K562 (cell line): ENCODE measurements around the gene BAIAP3.
A peak's percentile ranks its signal among the peaks of the same experiment; 100 is the strongest.

Experiments
- CEBPB ChIP-seq: fragments of 450-650 bp; IDR thresholded peaks from 2 replicates; pipeline ENCODE4 v1.6.1; 2016; ENCODE audit warnings: missing genetic modification characterization, missing compliant biosample characterization
- CSDE1 ChIP-seq, 2 experiments: fragments of 450-650 bp; IDR thresholded peaks; 2 replicates each; pipeline ENCODE4 v1.6.1; 2016; ENCODE audit warnings: mild to moderate bottlenecking in 1 of 2
- JUNB ChIP-seq: fragments of 450-650 bp; formaldehyde crosslinking; conservative IDR thresholded peaks from 2 replicates; pipeline ENCODE4 v1.4.0; 2020; ENCODE audit warnings: mild to moderate bottlenecking
- KDM1A ChIP-seq, 2 experiments: fragments of 450-650 bp; IDR thresholded peaks; 2 replicates each; pipeline ENCODE4 v1.6.1; 2016; ENCODE audit warnings: mild to moderate bottlenecking in 2 of 2
- LEF1 ChIP-seq: fragments of 450-650 bp; IDR thresholded peaks from 2 replicates; pipeline ENCODE4 v1.6.1; 2016; ENCODE audit warnings: mild to moderate bottlenecking
- MAFF ChIP-seq: IDR thresholded peaks from 2 replicates; pipeline ENCODE4 v1.6.1; 2012; ENCODE audit warnings: low read length, improper control_type of control experiment
- NR4A1 ChIP-seq, 2 experiments: fragments of 250-450 bp in 1 of 2; fragments of 450-650 bp in 1 of 2; sonication (Bioruptor Pico) in 1 of 2; IDR thresholded peaks; 2 replicates each; pipeline versions ENCODE4 v1.4.0 to v1.6.1; 2016 to 2020; ENCODE audit warnings: mild to moderate bottlenecking in 2 of 2, missing compliant biosample characterization in 1 of 2, missing genetic modification characterization in 1 of 2, moderate library complexity in 1 of 2
- POLR2A ChIP-seq: fragments of 450-650 bp; conservative IDR thresholded peaks from 2 replicates; pipeline ENCODE4 v1.6.1; 2016
- RAD51 ChIP-seq: fragments of 450-650 bp; IDR thresholded peaks from 2 replicates; pipeline ENCODE4 v1.7.1; 2016; ENCODE audit warnings: low read depth, mild to moderate bottlenecking, borderline replicate concordance
- TAL1 ChIP-seq: fragments of 450-650 bp; IDR thresholded peaks from 2 replicates; pipeline ENCODE4 v1.6.1; 2016; ENCODE audit warnings: mild to moderate bottlenecking
- TOE1 ChIP-seq, 2 experiments: fragments of 450-650 bp in 1 of 2; sonication (generic) in 1 of 2; formaldehyde crosslinking in 1 of 2; IDR thresholded peaks; 2 replicates each; pipeline versions ENCODE4 v1.7.1 to v1.8.0; 2016 to 2022; ENCODE audit warnings: borderline replicate concordance in 2 of 2, mild to moderate bottlenecking in 2 of 2, antibody characterized with exemption in 1 of 2, inconsistent platforms in 1 of 2, low read depth in 1 of 2, missing genetic modification reagents in 1 of 2, moderate library complexity in 1 of 2
- ZNF140 ChIP-seq: fragments of 250-450 bp; sonication (Bioruptor Pico); IDR thresholded peaks from 2 replicates; pipeline ENCODE4 v1.8.0; 2021; ENCODE audit warnings: moderate library complexity, mild to moderate bottlenecking, inconsistent platforms
- TF ChIP-seq, protein P1 (sequence below), 3 experiments: IDR thresholded peaks in 2 of 3; conservative IDR thresholded peaks in 1 of 3; 2 replicates each; pipeline ENCODE4 v1.5.1; 2011 to 2012; ENCODE audit warnings: low read length in 3 of 3, mild to moderate bottlenecking in 3 of 3, control low read depth in 2 of 3, improper control_type of control experiment in 1 of 3, inconsistent platforms in 1 of 3, low read depth in 1 of 3, mixed read lengths in 1 of 3, moderate library complexity in 1 of 3; ENCODE audit not compliant: insufficient read depth in 2 of 3
- TF ChIP-seq, protein P2 (sequence below): sonication (generic); formaldehyde crosslinking; IDR thresholded peaks from 2 replicates; pipeline ENCODE4 v1.8.0; 2022; ENCODE audit warnings: mild to moderate bottlenecking, missing genetic modification reagents

DNA sequence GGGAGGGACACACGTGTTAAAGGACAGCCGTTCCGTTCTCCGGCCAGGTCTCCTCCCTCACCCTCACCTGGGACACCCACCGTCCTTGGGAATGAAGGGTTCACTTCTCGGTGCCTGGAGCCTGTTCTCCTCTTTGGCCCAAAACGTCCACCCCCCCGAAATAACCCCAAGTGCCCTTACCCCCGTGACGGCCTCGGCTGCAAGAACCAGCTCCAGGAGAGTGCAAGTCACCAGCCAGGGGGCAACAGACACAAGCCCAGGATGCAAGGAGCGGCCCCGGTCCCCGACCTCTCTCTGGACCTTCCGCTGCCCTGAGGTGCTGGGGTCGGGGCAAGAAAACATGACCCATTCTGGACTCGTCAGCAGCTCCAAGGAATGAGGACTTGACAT, 44.0 kb upstream of the BAIAP3 start:
- TF ChIP-seq, protein P1, sequence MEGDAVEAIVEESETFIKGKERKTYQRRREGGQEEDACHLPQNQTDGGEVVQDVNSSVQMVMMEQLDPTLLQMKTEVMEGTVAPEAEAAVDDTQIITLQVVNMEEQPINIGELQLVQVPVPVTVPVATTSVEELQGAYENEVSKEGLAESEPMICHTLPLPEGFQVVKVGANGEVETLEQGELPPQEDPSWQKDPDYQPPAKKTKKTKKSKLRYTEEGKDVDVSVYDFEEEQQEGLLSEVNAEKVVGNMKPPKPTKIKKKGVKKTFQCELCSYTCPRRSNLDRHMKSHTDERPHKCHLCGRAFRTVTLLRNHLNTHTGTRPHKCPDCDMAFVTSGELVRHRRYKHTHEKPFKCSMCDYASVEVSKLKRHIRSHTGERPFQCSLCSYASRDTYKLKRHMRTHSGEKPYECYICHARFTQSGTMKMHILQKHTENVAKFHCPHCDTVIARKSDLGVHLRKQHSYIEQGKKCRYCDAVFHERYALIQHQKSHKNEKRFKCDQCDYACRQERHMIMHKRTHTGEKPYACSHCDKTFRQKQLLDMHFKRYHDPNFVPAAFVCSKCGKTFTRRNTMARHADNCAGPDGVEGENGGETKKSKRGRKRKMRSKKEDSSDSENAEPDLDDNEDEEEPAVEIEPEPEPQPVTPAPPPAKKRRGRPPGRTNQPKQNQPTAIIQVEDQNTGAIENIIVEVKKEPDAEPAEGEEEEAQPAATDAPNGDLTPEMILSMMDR (IDR thresholded peaks at IDR 0.05 in 2 of 3, conservative IDR thresholded peaks at IDR 0.05 in 1 of 3; ENCODE audit: insufficient read depth in 2 of 3, low read depth in 1 of 3, low read length in 3 of 3), result peak in 1 of 3 experiments; percentile 9; a peak in 1 of 6 replicates
- TF ChIP-seq POLR2A (no peak), MAFF (no peak), CSDE1 (IDR thresholded peaks at IDR 0.05) (no peak), TOE1 (IDR thresholded peaks at IDR 0.05; ENCODE audit: borderline replicate concordance) (no peak), TOE1 (CRISPR knock-in tag; IDR thresholded peaks at IDR 0.05; ENCODE audit: borderline replicate concordance, low read depth) (no peak), KDM1A (IDR thresholded peaks at IDR 0.05) (no peak), TAL1 (no peak), CEBPB (tag) (no peak), RAD51 (no peak), LEF1 (no peak), JUNB (no peak), NR4A1 (CRISPR knock-in tag; IDR thresholded peaks at IDR 0.05) (no peak), NR4A1 (tag; IDR thresholded peaks at IDR 0.05) (no peak), ZNF140 (CRISPR knock-in tag) (no peak)
- TF ChIP-seq, protein P2, sequence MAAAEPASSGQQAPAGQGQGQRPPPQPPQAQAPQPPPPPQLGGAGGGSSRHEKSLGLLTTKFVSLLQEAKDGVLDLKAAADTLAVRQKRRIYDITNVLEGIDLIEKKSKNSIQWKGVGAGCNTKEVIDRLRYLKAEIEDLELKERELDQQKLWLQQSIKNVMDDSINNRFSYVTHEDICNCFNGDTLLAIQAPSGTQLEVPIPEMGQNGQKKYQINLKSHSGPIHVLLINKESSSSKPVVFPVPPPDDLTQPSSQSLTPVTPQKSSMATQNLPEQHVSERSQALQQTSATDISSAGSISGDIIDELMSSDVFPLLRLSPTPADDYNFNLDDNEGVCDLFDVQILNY (CRISPR knock-in tag), result no peak
